Lower leg skin (tissue), 4 donors: ENCODE measurements around the gene KDM8. TPM values are rescaled to one million over a fixed set of nuclear protein-coding genes. Genes with fewer than 3 reads are reported as not detected.

ENCODE experiments used
- DNase-seq, 2 donors: peaks; one replicate each; pipeline ENCODE4 v3.0.0-alpha.2; 2019; ENCODE audit warnings: low spot score in 2 of 2
- H3K4me3 ChIP-seq: fragments of 200-600 bp; sonication (generic); 2 replicates; pipeline ENCODE4 v1.5.1; 2017; ENCODE audit warnings: mild to moderate bottlenecking, low read depth; ENCODE audit not compliant: poor library complexity, severe bottlenecking
- CTCF ChIP-seq, 3 donors: fragments of 450-650 bp; IDR thresholded peaks; one replicate each; pipeline ENCODE4 v1.5.1; 2016; ENCODE audit warnings: antibody characterized with exemption in 3 of 3, mild to moderate bottlenecking in 3 of 3, moderate library complexity in 2 of 3
- POLR2A ChIP-seq, 2 donors: fragments of 450-650 bp; IDR thresholded peaks; one replicate each; pipeline ENCODE4 v1.6.1; 2016 to 2017; ENCODE audit warnings: antibody characterized with exemption in 2 of 2, mild to moderate bottlenecking in 1 of 2, moderate library complexity in 1 of 2
- WGBS, 2 donors: methylation state at CpG; one replicate each; pipeline ENCODE4 v1.1.5; 2018; 5-methylcytosine and 5-hydroxymethylcytosine counted together
- intact Hi-C: fragments of 100-400 bp; cut with DNase I; formaldehyde crosslinking; loops from one replicate; pipeline ENCODE4 v1.15.0; 2023; ENCODE audit warnings: low total_unique reads
- total RNA-seq, 4 donors: library from RNA; depleted of rRNA; stranded (reverse); fragments of >200 nt; gene quantifications; one replicate each; pipeline ENCODE4 v1.1.0, GENCODE V29; 2016

Gene KDM8
- total RNA-seq, 4 donors from 2014 or later = 0.84 to 4.5 (median 1.9) TPM

- WGBS, 2 donors = 67 to 75% methylated on average over 16 of the region's 16 CpGs
- TF ChIP-seq CTCF (IDR thresholded peaks at IDR 0.05) (no peak), POLR2A (IDR thresholded peaks at IDR 0.05) (no peak)
- no peak overlapping the region for H3K4me3 ChIP-seq
- intact Hi-C loops = loop anchor here (5.0 kb wide), 1 partner anchor 134 kb away; no protein-coding TSS in a partner anchor
- DNase-seq = peak in 1 of 2 donors; percentile 89
Observed at GRCh38 chr16:27238016-27238587, 34.8 kb downstream of the KDM8 start.

GRCh38 chr16:27238591-27238990 lies 35.3 kb downstream of the KDM8 start:
- no peak for TF ChIP-seq POLR2A (IDR thresholded peaks at IDR 0.05)
- no peak for TF ChIP-seq CTCF (IDR thresholded peaks at IDR 0.05)
- no peak overlapping the region for H3K4me3 ChIP-seq
- peak in 1 of 2 donors; percentile 20 for DNase-seq
- 93% methylated on average over 2 of the region's 2 CpGs for WGBS, 2 donors
- intact Hi-C loops = loop anchor here (5.0 kb wide), 1 partner anchor 134 kb away; no protein-coding TSS in a partner anchor

- intact Hi-C loops = loop anchor here (5.0 kb wide), 1 partner anchor 133 kb away; no protein-coding TSS in a partner anchor
- peak in 1 of 2 donors; percentile 74 for DNase-seq
Observed at GRCh38 chr16:27239026-27239425, 35.7 kb downstream of the KDM8 start.

GRCh38 chr16:27239906-27240655 lies 36.8 kb downstream of the KDM8 start:
- peak in 1 of 2 donors; percentile 66 for DNase-seq
- intact Hi-C loops = loop anchor here (5.0 kb wide), 1 partner anchor 132 kb away; no protein-coding TSS in a partner anchor
- no peak overlapping the region for H3K4me3 ChIP-seq
- TF ChIP-seq CTCF (IDR thresholded peaks at IDR 0.05) (no peak), POLR2A (IDR thresholded peaks at IDR 0.05) (no peak)
- 77 to 80% methylated on average over 9 of the region's 9 CpGs for WGBS, 2 donors

More at GRCh38 chr16:27239026-27239425, 35.7 kb downstream of the KDM8 start:
- TF ChIP-seq CTCF (IDR thresholded peaks at IDR 0.05) (no peak), POLR2A (IDR thresholded peaks at IDR 0.05) (no peak)
- WGBS, 2 donors = 94 to 96% methylated on average over 5 of the region's 5 CpGs
- no peak overlapping the region for H3K4me3 ChIP-seq

- DNase-seq = peak in 1 of 2 donors; percentile 84
- H3K4me3 ChIP-seq = no peak overlapping the region
- intact Hi-C loops = no loop called here
- no peak for TF ChIP-seq CTCF (IDR thresholded peaks at IDR 0.05)
- TF ChIP-seq POLR2A (IDR thresholded peaks at IDR 0.05) = no peak
- WGBS, 2 donors = 74 to 83% methylated on average over 6 of the region's 6 CpGs
Observed at GRCh38 chr16:27240948-27241531, 37.7 kb downstream of the KDM8 start.
